ENCODE data around the gene NT5E.

- TF ChIP-seq POLR2AphosphoS5 (IDR thresholded peaks at IDR 0.05; ENCODE audit: insufficient read depth, low read depth, low read length): no peak
- TF ChIP-seq CTCF (IDR thresholded peaks at IDR 0.05; ENCODE audit: extremely low read depth in 1 of 2, insufficient read depth in 1 of 2, low read depth in 1 of 2, low read length in 2 of 2): no peak
- TF ChIP-seq POLR2A (IDR thresholded peaks at IDR 0.05; ENCODE audit: low read depth, low read length): no peak
- TF ChIP-seq MAX (IDR thresholded peaks at IDR 0.05; ENCODE audit: insufficient read depth, insufficient read length): no peak
- no peak for TF ChIP-seq MYC (IDR thresholded peaks at IDR 0.05; ENCODE audit: low read depth, low read length)
- no peak for TF ChIP-seq EZH2 (IDR thresholded peaks at IDR 0.05; ENCODE audit: borderline replicate concordance, low read depth, low read length, severe bottlenecking)
- no peak for TF ChIP-seq GATA2 (IDR thresholded peaks at IDR 0.05; ENCODE audit: insufficient read depth, insufficient read length, low read depth, low read length)
Observed at GRCh38 chr6:85458184-85458583, 8.3 kb downstream of the NT5E start.
